Activated T-helper 17 cell treated with anti-CD3 and anti-CD28 coated beads, Interleukin-2, amount 50 U/mL, for 72 hours (primary cell): Measurements from ENCODE around the gene PROSER1. TPM values are rescaled to one million over a fixed set of nuclear protein-coding genes. Genes with fewer than 3 reads are reported as not detected.
A peak's percentile ranks its signal among the peaks of the same experiment; 100 is the strongest.
"Not testable (repeated sequence)": the region's sequence is repeated elsewhere in the genome, so short reads cannot be mapped to it uniquely, and the experiment has no call there.

Experiments used
- ATAC-seq: fragments of 150-1000 bp; cut with Tn5 transposase; replicated peaks from 2 replicates; pipeline ENCODE4 v1.10.0; 2021; ENCODE audit warnings: mild to moderate bottlenecking, moderate library complexity
- H3K27ac Mint-ChIP-seq: one replicate; pipeline ENCODE4 v1.8.0; 2022; ENCODE audit warnings: mixed read lengths
- H3K27me3 Mint-ChIP-seq: one replicate; pipeline ENCODE4 v1.8.0; 2022; ENCODE audit warnings: mixed read lengths
- H3K36me3 Mint-ChIP-seq: one replicate; pipeline ENCODE4 v1.8.0; 2022; ENCODE audit warnings: low read depth, mild to moderate bottlenecking, mixed read lengths
- H3K4me1 Mint-ChIP-seq: one replicate; pipeline ENCODE4 v1.8.0; 2022; ENCODE audit warnings: mixed read lengths
- H3K4me3 Mint-ChIP-seq: one replicate; pipeline ENCODE4 v1.8.0; 2022; ENCODE audit warnings: mild to moderate bottlenecking, mixed read lengths
- H3K9me3 Mint-ChIP-seq: one replicate; pipeline ENCODE4 v1.8.0; 2022; ENCODE audit warnings: mixed read lengths
- total RNA-seq, 2 donors: library from RNA; stranded (reverse); gene quantifications; one replicate each; pipeline ENCODE4 v1.2.3, GENCODE V29; 2022

The PROSER1 gene
- total RNA-seq = 10 to 100 TPM; 44.7 to 72.3 TPM

DNA sequence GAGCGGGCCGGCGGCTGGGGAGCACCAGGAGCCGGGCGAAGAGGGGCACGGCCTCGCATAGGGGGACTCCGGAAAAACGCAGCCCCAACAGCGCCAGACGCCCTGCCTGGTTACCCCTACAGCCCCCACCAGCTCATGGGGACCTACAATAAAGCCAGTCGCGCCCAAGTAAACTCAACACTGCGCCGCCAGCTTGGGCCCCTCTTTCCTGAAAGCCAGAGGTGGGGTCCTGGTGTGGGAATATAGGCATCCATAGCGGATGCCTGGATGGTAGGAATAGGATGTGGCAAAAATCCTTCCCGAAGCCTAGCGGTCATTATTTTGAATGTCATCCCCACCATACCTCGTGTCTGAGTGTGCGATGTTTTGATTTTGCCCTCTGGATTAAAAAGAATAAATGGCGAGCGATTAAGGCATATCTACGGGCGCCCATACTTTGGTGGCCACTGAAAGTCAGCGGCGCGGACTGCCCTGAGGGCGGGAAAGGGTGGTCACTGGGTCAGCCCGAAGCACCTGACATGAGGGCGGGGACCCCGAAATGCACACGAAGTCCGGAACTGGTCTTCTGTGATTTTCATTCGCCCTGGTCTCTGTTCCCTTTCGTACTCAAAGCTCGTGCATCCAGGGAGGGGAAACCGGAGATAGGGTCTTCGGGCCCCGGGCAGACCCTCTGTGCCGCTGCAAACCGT, at the start of gene PROSER1, which contains the start of gene NHLRC3:
Gene PROSER1, minus strand, starts transcription at position 210 of the 689 bp plus-strand sequence. CDS start 847 bp downstream, outside the sequence.
Gene NHLRC3, plus strand, starts transcription at position 577 of the 689 bp plus-strand sequence. CDS start 184 bp downstream, outside the sequence.
- Mint-ChIP-seq H3K27me3 (no peaks in the 10 kb centered on the region), H3K9me3 (no peaks in the 10 kb centered on the region), H3K4me3 (peak within 1 kb of the TSS; percentile 94), H3K4me1 (peaks cover 12% of the 10 kb centered on the region), H3K27ac (peak within 1 kb of the TSS; percentile 91), H3K36me3 (peaks cover 30% of the 10 kb centered on the region)
- ATAC-seq = peak; percentile 69

- not testable (repeated sequence) for H3K27me3 Mint-ChIP-seq, ATAC-seq, H3K27ac Mint-ChIP-seq, H3K9me3 Mint-ChIP-seq, H3K4me1 Mint-ChIP-seq, H3K36me3 Mint-ChIP-seq, H3K4me3 Mint-ChIP-seq
Measured at GRCh38 chr13:39086251-39086945, 48.5 kb upstream of the PROSER1 start.

GRCh38 chr13:39073983-39074382, 36.1 kb upstream of the PROSER1 start:
- no peaks in the 10 kb centered on the region for H3K4me1 Mint-ChIP-seq
- no peak overlapping the region for H3K27ac Mint-ChIP-seq
- peaks cover 12% of the 10 kb centered on the region for H3K9me3 Mint-ChIP-seq
- H3K4me3 Mint-ChIP-seq = no peak overlapping the region
- peaks cover 35% of the 10 kb centered on the region for H3K27me3 Mint-ChIP-seq
- H3K36me3 Mint-ChIP-seq = no peaks in the 10 kb centered on the region
- ATAC-seq = no peak

- H3K4me1 Mint-ChIP-seq = no peaks in the 10 kb centered on the region
- H3K4me3 Mint-ChIP-seq = no peak overlapping the region
- peaks cover 12% of the 10 kb centered on the region for H3K9me3 Mint-ChIP-seq
- no peak overlapping the region for H3K27ac Mint-ChIP-seq
- peaks cover 35% of the 10 kb centered on the region for H3K27me3 Mint-ChIP-seq
- no peaks in the 10 kb centered on the region for H3K36me3 Mint-ChIP-seq
- ATAC-seq = no peak
Measured at GRCh38 chr13:39072842-39073241, 35.0 kb upstream of the PROSER1 start.

DNA sequence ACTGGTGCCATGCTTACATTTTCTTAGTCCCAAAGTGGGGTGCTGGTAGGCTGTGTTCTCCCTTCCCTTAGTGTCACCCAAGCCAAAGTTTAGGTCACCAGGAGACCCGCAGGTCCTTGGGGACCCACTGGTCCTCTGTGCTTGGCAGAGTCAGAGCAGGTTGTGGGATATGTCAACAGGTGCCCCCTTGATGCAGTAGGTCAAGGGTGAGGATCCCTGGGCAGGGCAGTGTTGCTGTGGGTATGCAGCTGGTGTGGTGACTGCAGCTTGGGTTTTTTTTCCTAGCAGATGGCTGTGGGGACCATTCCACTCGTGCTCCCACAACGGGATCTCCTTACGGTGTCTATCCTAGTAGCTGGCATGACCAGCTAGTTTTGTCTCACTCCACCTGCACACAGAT, 24.1 kb upstream of the PROSER1 start:
- no peak overlapping the region for H3K27ac Mint-ChIP-seq
- no peaks in the 10 kb centered on the region for H3K27me3 Mint-ChIP-seq
- H3K9me3 Mint-ChIP-seq = no peaks in the 10 kb centered on the region
- ATAC-seq = no peak
- H3K4me3 Mint-ChIP-seq = no peak overlapping the region
- peaks cover 6% of the 10 kb centered on the region for H3K4me1 Mint-ChIP-seq
- H3K36me3 Mint-ChIP-seq = peaks cover 5% of the 10 kb centered on the region

DNA sequence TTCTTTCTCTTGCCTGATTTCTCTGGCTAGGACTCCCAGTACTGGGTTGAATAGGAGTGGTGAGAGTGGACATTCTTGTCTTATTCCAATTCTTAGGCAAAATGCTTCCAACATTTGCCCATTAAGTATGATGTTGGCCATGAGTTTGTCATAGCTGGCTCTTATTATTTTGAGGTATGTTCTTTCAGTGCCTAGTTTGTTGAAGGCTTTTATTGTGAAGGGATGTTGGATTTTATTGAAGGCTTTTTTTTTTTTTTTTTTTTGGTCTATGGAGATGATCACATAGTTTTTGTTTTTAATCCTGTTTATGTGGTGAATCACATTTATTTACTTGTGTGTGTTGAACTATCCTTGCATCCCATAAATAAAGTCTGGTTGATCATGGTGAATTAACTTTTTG, 20.2 kb upstream of the PROSER1 start:
- ATAC-seq = no peak
- Mint-ChIP-seq H3K4me1 (peaks cover 6% of the 10 kb centered on the region), H3K36me3 (peaks cover 10% of the 10 kb centered on the region), H3K27me3 (no peaks in the 10 kb centered on the region), H3K4me3 (no peak overlapping the region), H3K27ac (no peak overlapping the region), H3K9me3 (no peaks in the 10 kb centered on the region)

DNA sequence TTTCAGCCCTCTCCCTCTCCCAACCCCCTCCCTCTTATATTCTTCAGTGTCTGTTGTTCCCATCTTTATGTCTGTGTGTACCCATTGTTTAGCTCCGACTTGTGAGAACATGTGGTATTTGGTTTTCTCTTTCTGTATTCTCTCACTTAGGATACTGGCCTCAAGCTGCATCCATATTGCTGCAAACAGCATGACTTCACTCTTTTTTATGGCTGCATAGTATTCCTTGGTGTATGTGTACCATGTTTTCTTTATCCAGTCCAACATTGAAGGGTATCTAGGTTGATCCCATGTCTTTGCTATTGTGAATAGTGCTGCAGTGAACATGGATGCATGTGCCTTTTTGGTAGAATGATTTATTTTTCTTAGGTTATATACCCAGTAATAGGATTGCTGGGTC, 18.1 kb upstream of the PROSER1 start:
- H3K27ac Mint-ChIP-seq = no peak overlapping the region
- H3K27me3 Mint-ChIP-seq = no peaks in the 10 kb centered on the region
- no peak for ATAC-seq
- H3K36me3 Mint-ChIP-seq = peaks cover 12% of the 10 kb centered on the region
- H3K4me3 Mint-ChIP-seq = no peak overlapping the region
- peaks cover 6% of the 10 kb centered on the region for H3K4me1 Mint-ChIP-seq
- no peaks in the 10 kb centered on the region for H3K9me3 Mint-ChIP-seq

- no peak overlapping the region for H3K27ac Mint-ChIP-seq
- peaks cover 6% of the 10 kb centered on the region for H3K4me1 Mint-ChIP-seq
- H3K36me3 Mint-ChIP-seq = peaks cover 9% of the 10 kb centered on the region
- ATAC-seq = no peak
- no peaks in the 10 kb centered on the region for H3K27me3 Mint-ChIP-seq
- no peak overlapping the region for H3K4me3 Mint-ChIP-seq
- no peaks in the 10 kb centered on the region for H3K9me3 Mint-ChIP-seq
Measured at GRCh38 chr13:39054112-39054511, 16.2 kb upstream of the PROSER1 start.

DNA sequence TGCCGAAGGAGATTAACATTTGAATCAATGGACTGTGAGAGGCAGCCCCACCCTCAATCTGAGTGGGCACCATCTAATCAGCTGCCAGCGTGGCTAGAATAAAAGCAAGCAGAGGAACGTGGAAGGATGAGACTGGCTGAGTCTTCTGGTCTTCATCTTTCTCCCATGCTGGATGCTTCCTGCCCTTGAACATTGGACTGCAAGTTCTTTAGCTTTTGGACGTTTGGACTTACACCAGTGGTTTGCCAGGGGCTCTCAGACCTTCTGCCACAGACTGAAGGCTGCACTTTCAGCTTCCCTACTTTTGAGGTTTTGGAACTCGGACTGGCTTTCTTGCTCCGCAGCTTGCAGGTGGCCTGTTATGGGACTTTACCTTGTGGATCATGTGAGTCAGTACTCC, 15.1 kb upstream of the PROSER1 start:
- Mint-ChIP-seq H3K36me3 (peaks cover 21% of the 10 kb centered on the region), H3K9me3 (no peaks in the 10 kb centered on the region), H3K4me3 (no peak overlapping the region), H3K4me1 (peaks cover 6% of the 10 kb centered on the region), H3K27ac (no peak overlapping the region), H3K27me3 (no peaks in the 10 kb centered on the region)
- ATAC-seq = no peak

- no peak for ATAC-seq
- H3K4me1 Mint-ChIP-seq = no peaks in the 10 kb centered on the region
- no peaks in the 10 kb centered on the region for H3K9me3 Mint-ChIP-seq
- no peaks in the 10 kb centered on the region for H3K27me3 Mint-ChIP-seq
- H3K36me3 Mint-ChIP-seq = peaks cover 24% of the 10 kb centered on the region
- H3K27ac Mint-ChIP-seq = no peak overlapping the region
- no peak overlapping the region for H3K4me3 Mint-ChIP-seq
Measured at GRCh38 chr13:39051157-39051556, 13.3 kb upstream of the PROSER1 start.

- peaks cover 35% of the 10 kb centered on the region for H3K36me3 Mint-ChIP-seq
- H3K27ac Mint-ChIP-seq = peak overlapping the region; percentile 47
- H3K4me1 Mint-ChIP-seq = no peaks in the 10 kb centered on the region
- no peaks in the 10 kb centered on the region for H3K27me3 Mint-ChIP-seq
- no peaks in the 10 kb centered on the region for H3K9me3 Mint-ChIP-seq
- ATAC-seq = no peak
- no peak overlapping the region for H3K4me3 Mint-ChIP-seq
Measured at GRCh38 chr13:39049274-39049673, 11.4 kb upstream of the PROSER1 start.

DNA sequence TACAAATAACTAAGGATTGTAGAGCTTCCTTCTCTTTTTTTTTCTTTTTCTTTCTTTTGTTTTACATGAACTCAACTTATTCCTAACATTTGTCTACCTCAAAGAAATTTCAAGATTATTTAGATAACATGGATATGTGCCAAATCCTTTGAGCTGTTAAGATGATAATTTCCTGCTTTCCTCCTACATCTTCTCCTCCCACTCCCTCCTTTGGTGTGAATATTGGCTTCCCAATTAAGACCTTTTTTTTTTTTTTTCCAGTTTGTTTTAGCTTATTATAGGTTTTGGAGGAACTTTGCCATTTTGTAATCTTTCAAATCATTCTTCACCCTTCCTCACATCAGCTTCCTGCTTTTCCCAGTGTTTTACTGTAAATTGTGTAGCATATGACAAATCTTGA, 10.9 kb upstream of the PROSER1 start:
- Mint-ChIP-seq H3K4me1 (no peaks in the 10 kb centered on the region), H3K27me3 (no peaks in the 10 kb centered on the region), H3K9me3 (no peaks in the 10 kb centered on the region), H3K36me3 (peaks cover 39% of the 10 kb centered on the region), H3K27ac (peak overlapping the region; percentile 47), H3K4me3 (no peak overlapping the region)
- ATAC-seq = no peak

DNA sequence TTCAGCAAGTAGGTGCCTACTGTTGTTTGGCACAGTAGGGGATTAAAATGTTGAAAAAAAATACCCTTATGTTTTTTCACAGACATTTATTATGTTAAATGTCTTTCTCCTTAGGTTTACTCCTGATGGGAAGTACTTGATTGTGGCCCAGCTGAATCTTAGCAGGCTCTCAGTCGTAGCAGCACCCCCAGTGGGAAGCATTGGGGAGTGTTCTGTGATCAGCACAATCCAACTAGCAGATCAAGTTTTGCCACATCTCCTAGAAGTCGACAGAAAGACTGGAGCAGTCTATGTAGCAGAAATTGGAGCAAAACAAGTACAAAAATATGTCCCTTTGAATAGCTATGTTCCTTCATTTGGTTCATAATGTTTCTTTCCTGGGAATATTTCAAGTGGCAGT, 9.7 kb upstream of the PROSER1 start:
- Mint-ChIP-seq H3K27ac (no peak overlapping the region), H3K27me3 (no peaks in the 10 kb centered on the region), H3K4me1 (no peaks in the 10 kb centered on the region), H3K4me3 (no peak overlapping the region), H3K9me3 (no peaks in the 10 kb centered on the region), H3K36me3 (peaks cover 32% of the 10 kb centered on the region)
- no peak for ATAC-seq

GRCh38 chr13:39044536-39044935, 6.6 kb upstream of the PROSER1 start:
- Mint-ChIP-seq H3K36me3 (peaks cover 37% of the 10 kb centered on the region), H3K9me3 (no peaks in the 10 kb centered on the region), H3K4me1 (peaks cover 4% of the 10 kb centered on the region), H3K27me3 (no peaks in the 10 kb centered on the region), H3K27ac (peak overlapping the region; percentile 8), H3K4me3 (no peak overlapping the region)
- ATAC-seq = no peak

- no peaks in the 10 kb centered on the region for H3K9me3 Mint-ChIP-seq
- H3K36me3 Mint-ChIP-seq = peaks cover 33% of the 10 kb centered on the region
- no peak overlapping the region for H3K27ac Mint-ChIP-seq
- H3K4me3 Mint-ChIP-seq = peak overlapping the region; percentile 94
- peaks cover 9% of the 10 kb centered on the region for H3K4me1 Mint-ChIP-seq
- no peak for ATAC-seq
- H3K27me3 Mint-ChIP-seq = no peaks in the 10 kb centered on the region
Measured at GRCh38 chr13:39040206-39040605, 2.3 kb upstream of the PROSER1 start.
